OCI-LY1 (cell line): ENCODE results near the gene ADCY9.

Source experiments
- H2AFZ ChIP-seq: fragments of 200-600 bp; sonication (generic), shearing (Covaris generic); 2 replicates; pipeline ENCODE4 v1.6.0; 2014; ENCODE audit warnings: antibody characterized with exemption, mild to moderate bottlenecking, low read length
- H3F3A ChIP-seq: fragments of 200-600 bp; sonication (generic), shearing (Covaris generic); 2 replicates; pipeline ENCODE4 v1.6.0; 2014; ENCODE audit warnings: mild to moderate bottlenecking, antibody characterized with exemption, low read length, moderate library complexity; ENCODE audit not compliant: insufficient read depth
- H3K27ac ChIP-seq: fragments of 200-600 bp; sonication (generic); 2 replicates; pipeline ENCODE4 v1.5.1; 2014; ENCODE audit warnings: low read length, mixed run types, mild to moderate bottlenecking, low read depth; ENCODE audit not compliant: poor library complexity, severe bottlenecking
- H3K27me3 ChIP-seq: fragments of 200-600 bp; sonication (generic); 2 replicates; pipeline ENCODE4 v1.6.0; 2014; ENCODE audit warnings: antibody characterized with exemption, mild to moderate bottlenecking, low read length, moderate library complexity; ENCODE audit not compliant: insufficient read depth
- H3K36me3 ChIP-seq: fragments of 200-600 bp; sonication (generic); 2 replicates; pipeline ENCODE4 v1.6.1; 2014; ENCODE audit warnings: mild to moderate bottlenecking, antibody characterized with exemption, low read length, moderate library complexity, mixed read lengths; ENCODE audit not compliant: insufficient read depth
- H3K4me1 ChIP-seq: fragments of 200-600 bp; sonication (generic); 2 replicates; pipeline ENCODE4 v1.5.1; 2014; ENCODE audit warnings: mild to moderate bottlenecking, low read length, moderate library complexity; ENCODE audit not compliant: insufficient read depth, severe bottlenecking
- H3K4me2 ChIP-seq: fragments of 200-600 bp; sonication (generic), shearing (Covaris generic); 2 replicates; pipeline ENCODE4 v1.6.1; 2014; ENCODE audit warnings: low read length
- H3K4me3 ChIP-seq: fragments of 200-600 bp; sonication (generic); 2 replicates; pipeline ENCODE4 v1.5.1; 2014; ENCODE audit warnings: low read length, low read depth, mild to moderate bottlenecking, mixed read lengths; ENCODE audit not compliant: poor library complexity, severe bottlenecking
- H3K79me2 ChIP-seq: fragments of 200-600 bp; shearing (Covaris generic); 2 replicates; pipeline ENCODE4 v1.6.1; 2016; ENCODE audit warnings: mixed run types, low read length, mixed read lengths; ENCODE audit not compliant: insufficient read depth
- H3K9ac ChIP-seq: fragments of 200-600 bp; sonication (generic), shearing (Covaris generic); 2 replicates; pipeline ENCODE4 v1.6.1; 2014; ENCODE audit warnings: mild to moderate bottlenecking, low read length, mixed read lengths
- H3K9me2 ChIP-seq: fragments of 200-600 bp; sonication (generic), shearing (Covaris generic); 2 replicates; pipeline ENCODE4 v1.6.1; 2014; ENCODE audit warnings: low read depth, mild to moderate bottlenecking, low read length, mixed read lengths
- H3K9me3 ChIP-seq: fragments of 200-600 bp; shearing (Covaris generic); 2 replicates; pipeline ENCODE4 v1.6.1; 2014; ENCODE audit warnings: low read length, mixed read lengths
- H4K20me1 ChIP-seq: fragments of 200-600 bp; sonication (generic), shearing (Covaris generic); 2 replicates; pipeline ENCODE4 v1.6.0; 2016; ENCODE audit warnings: mild to moderate bottlenecking, low read length; ENCODE audit not compliant: insufficient read depth
- CTCF ChIP-seq: fragments of 200-600 bp; sonication (generic), shearing (Covaris generic); IDR thresholded peaks from 2 replicates; pipeline ENCODE4 v1.5.1; 2017; ENCODE audit warnings: mild to moderate bottlenecking, antibody characterized with exemption, low read length, moderate library complexity, mixed read lengths
- EZH2 ChIP-seq: fragments of 200-600 bp; sonication (generic), shearing (Covaris generic); IDR thresholded peaks from 2 replicates; pipeline ENCODE4 v1.8.0; 2017; ENCODE audit warnings: borderline replicate concordance, mixed run types, mild to moderate bottlenecking, antibody characterized with exemption, low read length, moderate library complexity, mixed read lengths

The ADCY9 gene

GRCh38 chr16:4021070-4021779 is 95.0 kb downstream of the ADCY9 start:
- Histone ChIP-seq H3K4me1 (no peaks in the 10 kb centered on the region), H4K20me1 (no peaks in the 10 kb centered on the region), H3F3A (no peaks in the 10 kb centered on the region), H3K27ac (no peak overlapping the region), H3K27me3 (no peaks in the 10 kb centered on the region), H3K36me3 (no peaks in the 10 kb centered on the region), H3K4me2 (no peak overlapping the region), H3K9me2 (no peaks in the 10 kb centered on the region), H3K9me3 (no peaks in the 10 kb centered on the region), H3K9ac (no peak overlapping the region), H3K4me3 (no peak overlapping the region), H3K79me2 (no peaks in the 10 kb centered on the region), H2AFZ (no peak overlapping the region)
- TF ChIP-seq EZH2: no peak

GRCh38 chr16:4019371-4019791 is 96.9 kb downstream of the ADCY9 start:
- Histone ChIP-seq H4K20me1 (no peaks in the 10 kb centered on the region), H3K4me1 (no peaks in the 10 kb centered on the region), H3K4me2 (0 out of 2 replicates have a peak overlapping the region, but pooled peaks have one; percentile 11), H3K79me2 (no peaks in the 10 kb centered on the region), H3F3A (no peaks in the 10 kb centered on the region), H3K9ac (no peak overlapping the region), H3K36me3 (no peaks in the 10 kb centered on the region), H3K27ac (no peak overlapping the region), H3K4me3 (no peak overlapping the region), H3K9me3 (no peaks in the 10 kb centered on the region), H2AFZ (no peak overlapping the region), H3K27me3 (no peaks in the 10 kb centered on the region; the same call in 1 of the 2 replicates), H3K9me2 (no peaks in the 10 kb centered on the region)
- TF ChIP-seq CTCF: no peak
- TF ChIP-seq EZH2: no peak

- Histone ChIP-seq H2AFZ (no peak overlapping the region), H3K9me2 (no peaks in the 10 kb centered on the region), H3K27me3 (no peaks in the 10 kb centered on the region; the same call in 1 of the 2 replicates), H3K4me3 (no peak overlapping the region), H3K79me2 (no peaks in the 10 kb centered on the region), H3K27ac (no peak overlapping the region), H3K4me1 (no peaks in the 10 kb centered on the region), H3K36me3 (no peaks in the 10 kb centered on the region), H4K20me1 (no peaks in the 10 kb centered on the region), H3K9me3 (no peaks in the 10 kb centered on the region), H3F3A (no peaks in the 10 kb centered on the region), H3K4me2 (no peak overlapping the region), H3K9ac (no peak overlapping the region)
- TF ChIP-seq EZH2: no peak
- TF ChIP-seq CTCF: no peak
Measured at GRCh38 chr16:4018391-4018790, 97.9 kb downstream of the ADCY9 start.

- H3K4me3 ChIP-seq: no peak overlapping the region
- H3K9me3 ChIP-seq: no peaks in the 10 kb centered on the region
- no peaks in the 10 kb centered on the region for H3K9me2 ChIP-seq
- H3F3A ChIP-seq: no peaks in the 10 kb centered on the region
- no peaks in the 10 kb centered on the region for H3K79me2 ChIP-seq
- H3K4me2 ChIP-seq: no peak overlapping the region
- TF ChIP-seq EZH2 (no peak), CTCF (no peak)
- no peak overlapping the region for H3K9ac ChIP-seq
- no peaks in the 10 kb centered on the region for H3K4me1 ChIP-seq
- H2AFZ ChIP-seq: no peak overlapping the region
- no peaks in the 10 kb centered on the region for H3K36me3 ChIP-seq
- H4K20me1 ChIP-seq: no peaks in the 10 kb centered on the region
- H3K27ac ChIP-seq: no peak overlapping the region
- no peaks in the 10 kb centered on the region; the same call in 1 of the 2 replicates for H3K27me3 ChIP-seq
Measured at GRCh38 chr16:4017807-4018206, 98.4 kb downstream of the ADCY9 start.
